NCI-H510A treated with DMSO at 0.1 percent for 48 hours (cell line): Measurements from ENCODE around the gene PML.
"Not testable (repeated sequence)": the region's sequence is repeated elsewhere in the genome, so short reads cannot be mapped to it uniquely, and the experiment has no call there.

Experiments
- DNase-seq: peaks from one replicate; lab custom pipeline; 2025; lab: John Stamatoyannopoulos, UW

PML gene

GRCh38 chr15:73959012-73959581, 35.4 kb upstream of the PML start:
- DNase-seq: peak; percentile 9

- DNase-seq: no peak
These were observed 34.7 kb upstream of the PML start for GRCh38 chr15:73959801-73960200.

GRCh38 chr15:73960472-73961070, 33.9 kb upstream of the PML start:
- not testable (repeated sequence) for DNase-seq

GRCh38 chr15:73962433-73962832, 32.1 kb upstream of the PML start:
- no peak for DNase-seq

GRCh38 chr15:73964736-73965093, 29.8 kb upstream of the PML start:
- DNase-seq: peak; percentile 59

- no peak for DNase-seq
These were observed 29.3 kb upstream of the PML start for GRCh38 chr15:73965094-73965757.

- peak; percentile 1 for DNase-seq
These were observed 28.8 kb upstream of the PML start for GRCh38 chr15:73965758-73966113.

- no peak for DNase-seq
These were observed 26.1 kb upstream of the PML start for GRCh38 chr15:73968461-73968860.

GRCh38 chr15:73969151-73969759, 25.3 kb upstream of the PML start:
- DNase-seq: no peak

- peak; percentile 65 for DNase-seq
These were observed 21.4 kb upstream of the PML start for GRCh38 chr15:73972984-73973682.

GRCh38 chr15:73973683-73974200, 20.8 kb upstream of the PML start:
- DNase-seq: not testable (repeated sequence)

GRCh38 chr15:73975440-73976125, 18.9 kb upstream of the PML start:
- DNase-seq: not testable (repeated sequence)

GRCh38 chr15:73978896-73979295, 15.6 kb upstream of the PML start:
- no peak for DNase-seq

GRCh38 chr15:73979636-73980035, 14.9 kb upstream of the PML start:
- no peak for DNase-seq

- no peak for DNase-seq
These were observed 12.7 kb upstream of the PML start for GRCh38 chr15:73981761-73982221.

- DNase-seq: no peak
These were observed 12.1 kb upstream of the PML start for GRCh38 chr15:73982222-73982962.

- DNase-seq: no peak
These were observed 11.2 kb upstream of the PML start for GRCh38 chr15:73983211-73983727.

- no peak for DNase-seq
These were observed 10.7 kb upstream of the PML start for GRCh38 chr15:73983773-73984172.

GRCh38 chr15:73984208-73984979, 10.1 kb upstream of the PML start:
- no peak for DNase-seq
